ENCODE data around the gene CENPX. TPM values are rescaled to one million over a fixed set of nuclear protein-coding genes. Genes with fewer than 3 reads are reported as not detected.

The CENPX gene
- total and polyA plus RNA-seq, 4 experiments from 2014 or later = 33.4 to 70.8 (median 36.7) TPM

- Mint-ChIP-seq H3K4me3 (peak overlapping the region in 3 of 8 donors; percentile 67 to 80 (median 68)), H3K27me3 (no peaks in the 10 kb centered on the region), H3K36me3 (peaks cover 0 to 6% of the 10 kb centered on the region in 2 donors), H3K27ac (peak overlapping the region in 1 of 7 donors; percentile 73), H3K4me1 (peaks cover 15 to 38% (median 23%) of the 10 kb centered on the region in 4 donors), H3K9me3 (no peaks in the 10 kb centered on the region)
- Histone ChIP-seq H3K4me3 (ENCODE audit: low read length in 2 of 2) (no peak overlapping the region), H3K27me3 (ENCODE audit: insufficient read depth, low read length) (no peaks in the 10 kb centered on the region), H3K27ac (ENCODE audit: low read depth, low read length) (no peak overlapping the region), H3K4me1 (ENCODE audit: insufficient read depth, low read length) (peaks cover 30% of the 10 kb centered on the region), H3K9me3 (ENCODE audit: control insufficient read depth in 1 of 2, low read length in 2 of 2) (no peaks in the 10 kb centered on the region), H3K36me3 (ENCODE audit: insufficient read depth, low read length) (no peaks in the 10 kb centered on the region)
- no peak for DNase-seq
- intact Hi-C loops (cut with micrococcal nuclease) = loop anchor here (5.0 to 10.0 kb wide), 3 partner anchors 72 to 380 kb away; partner anchors contain the start of genes HEXD, NOTUM and OGFOD3
- POLR2A ChIA-PET (ENCODE audit: partially characterized antibody) = interaction anchor here (0.7 kb wide), 1 partner anchor 12 kb away, joined by 3 read pairs; the partner anchor contains the start of genes CENPX and LRRC45
- CTCF ChIA-PET (ENCODE audit: partially characterized antibody) = interaction anchor here (1.1 to 1.4 kb wide), 3 partner anchors 9 to 14 kb away, joined by 3 to 6 read pairs (median 4); partner anchors contain the start of genes CENPX and LRRC45
Measured at GRCh38 chr17:82034371-82035011, 11.8 kb upstream of the CENPX start.

DNA sequence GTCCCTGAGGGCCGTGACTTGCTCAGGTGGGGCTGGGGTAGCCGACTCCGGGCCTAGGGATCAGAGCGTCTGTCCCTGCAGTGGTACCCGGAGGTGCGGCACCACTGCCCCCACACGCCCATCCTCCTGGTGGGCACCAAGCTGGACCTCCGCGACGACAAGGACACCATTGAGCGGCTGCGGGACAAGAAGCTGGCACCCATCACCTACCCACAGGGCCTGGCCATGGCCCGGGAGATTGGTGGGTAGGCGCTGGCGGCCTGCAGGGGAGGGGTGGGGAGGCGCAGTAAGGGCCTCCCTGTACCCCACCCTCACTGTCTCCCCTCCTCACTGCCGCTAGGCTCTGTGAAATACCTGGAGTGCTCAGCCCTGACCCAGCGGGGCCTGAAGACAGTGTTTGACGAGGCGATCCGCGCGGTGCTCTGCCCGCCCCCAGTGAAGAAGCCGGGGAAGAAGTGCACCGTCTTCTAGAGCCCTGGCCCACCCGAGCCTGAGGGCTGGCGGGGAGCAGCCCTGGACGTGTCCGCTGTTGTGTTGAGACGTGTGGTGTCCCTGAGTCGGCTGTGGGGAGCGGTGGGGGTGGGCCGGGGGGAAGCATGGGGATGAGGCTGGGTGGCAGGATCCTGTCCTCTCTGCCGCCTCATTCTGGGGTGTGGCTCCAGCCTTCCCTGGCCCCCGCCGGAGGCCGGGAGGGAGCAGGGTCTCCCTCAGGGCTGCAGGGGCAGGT lies 10.8 kb upstream of the CENPX start:
- ChIA-PET POLR2A (ENCODE audit: partially characterized antibody) (interaction anchor here (0.9 kb wide), 1 partner anchor 11 kb away, joined by 3 read pairs; the partner anchor contains the start of genes CENPX and LRRC45), CTCF (ENCODE audit: partially characterized antibody) (interaction anchor here (1.1 kb wide), 1 partner anchor 73 kb away, joined by 4 read pairs; no protein-coding TSS in a partner anchor)
- Histone ChIP-seq H3K4me3 (ENCODE audit: low read length in 2 of 2) (no peak overlapping the region), H3K27ac (ENCODE audit: low read depth, low read length) (no peak overlapping the region), H3K36me3 (ENCODE audit: insufficient read depth, low read length) (no peaks in the 10 kb centered on the region), H3K9me3 (ENCODE audit: control insufficient read depth in 1 of 2, low read length in 2 of 2) (no peaks in the 10 kb centered on the region), H3K4me1 (ENCODE audit: insufficient read depth, low read length) (peaks cover 30% of the 10 kb centered on the region), H3K27me3 (ENCODE audit: insufficient read depth, low read length) (no peaks in the 10 kb centered on the region)
- Mint-ChIP-seq H3K9me3 (no peaks in the 10 kb centered on the region), H3K27ac (no peak overlapping the region), H3K4me1 (peaks cover 12 to 31% (median 18%) of the 10 kb centered on the region in 4 donors), H3K27me3 (no peaks in the 10 kb centered on the region), H3K4me3 (peak overlapping the region in 2 of 8 donors; percentile 22 to 60), H3K36me3 (peaks cover 0 to 6% of the 10 kb centered on the region in 2 donors)
- DNase-seq = no peak
- intact Hi-C loops (cut with micrococcal nuclease) = loop anchor here (10.0 kb wide), 2 partner anchors 201 to 381 kb away; partner anchors contain the start of genes HEXD and OGFOD3

- peak overlapping the region in 1 of 7 donors; percentile 66 for H3K27ac Mint-ChIP-seq
- intact Hi-C loops (cut with micrococcal nuclease) = loop anchor here (2.0 to 10.0 kb wide), 3 partner anchors 203 to 519 kb away; partner anchors contain the start of genes HEXD and OGFOD3
- ChIA-PET CTCF (ENCODE audit: partially characterized antibody) (interaction anchor here (1.0 to 4.1 kb wide), 3 partner anchors 72 to 133 kb away, joined by 3 to 70 read pairs (median 4); no protein-coding TSS in a partner anchor), POLR2A (ENCODE audit: partially characterized antibody) (interaction anchor here (1.9 to 3.2 kb wide), 5 partner anchors 10 to 169 kb away, joined by 4 to 28 read pairs (median 11); partner anchors contain the start of genes CENPX and DUS1L)
- no peaks in the 10 kb centered on the region for H3K9me3 Mint-ChIP-seq
- H3K4me1 ChIP-seq (ENCODE audit: insufficient read depth, low read length) = peaks cover 25% of the 10 kb centered on the region
- H3K9me3 ChIP-seq (ENCODE audit: control insufficient read depth in 1 of 2, low read length in 2 of 2) = no peaks in the 10 kb centered on the region
- H3K36me3 Mint-ChIP-seq = peaks cover 0 to 5% of the 10 kb centered on the region in 2 donors
- peak overlapping the region in 6 of 8 donors; percentile 6 to 73 (median 29) for H3K4me3 Mint-ChIP-seq
- no peak overlapping the region for H3K27ac ChIP-seq (ENCODE audit: low read depth, low read length)
- no peak overlapping the region for H3K4me3 ChIP-seq (ENCODE audit: low read length in 2 of 2)
- no peaks in the 10 kb centered on the region for H3K36me3 ChIP-seq (ENCODE audit: insufficient read depth, low read length)
- peak in 2 of 5 donors; percentile 24 to 28 for DNase-seq
- no peaks in the 10 kb centered on the region for H3K27me3 Mint-ChIP-seq
- H3K4me1 Mint-ChIP-seq = peaks cover 5 to 25% (median 11%) of the 10 kb centered on the region in 4 donors
- H3K27me3 ChIP-seq (ENCODE audit: insufficient read depth, low read length) = no peaks in the 10 kb centered on the region
Measured at GRCh38 chr17:82031885-82032627, 9.4 kb upstream of the CENPX start.

DNA sequence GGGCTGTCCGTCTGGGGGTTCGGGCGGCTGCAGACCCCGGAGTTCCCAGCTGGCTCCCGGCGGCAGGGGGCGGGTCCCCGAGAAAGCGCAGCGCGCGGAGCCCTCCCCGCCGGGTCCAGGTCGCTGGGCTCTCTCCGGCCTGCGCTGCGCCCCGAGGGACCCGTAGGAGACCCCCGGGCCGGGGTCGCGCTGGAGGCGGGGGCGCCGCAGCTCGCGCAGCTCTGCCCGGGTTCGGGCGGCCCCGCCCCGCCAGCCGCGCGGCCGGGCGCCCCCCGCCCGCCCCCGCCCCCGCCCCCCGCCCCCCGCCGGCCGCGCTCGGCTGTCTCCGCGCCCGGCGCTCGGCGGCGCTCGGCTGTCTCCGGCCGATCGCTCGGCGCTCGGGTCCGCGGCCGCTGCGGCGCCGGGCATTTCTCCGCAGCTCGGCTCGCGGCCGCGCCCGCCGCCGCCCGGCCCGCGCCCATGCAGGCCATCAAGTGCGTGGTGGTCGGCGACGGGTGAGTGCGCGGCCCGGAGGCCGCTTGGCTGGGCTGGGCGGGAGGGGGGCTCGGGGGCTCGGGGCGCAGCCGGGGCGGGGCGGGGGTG lies 8.7 kb upstream of the CENPX start, which contains the start of gene RAC3:
Gene RAC3, plus strand, starts transcription at position 376 of the 582 bp plus-strand sequence. Its CDS starts 84 bp downstream, at position 460.
- Histone ChIP-seq H3K4me3 (ENCODE audit: low read length in 2 of 2) (peak within 1 kb of the TSS in 1 of 2 donors; percentile 46), H3K4me1 (ENCODE audit: insufficient read depth, low read length) (peaks cover 20% of the 10 kb centered on the region), H3K27me3 (ENCODE audit: insufficient read depth, low read length) (no peaks in the 10 kb centered on the region), H3K9me3 (ENCODE audit: control insufficient read depth in 1 of 2, low read length in 2 of 2) (no peaks in the 10 kb centered on the region), H3K27ac (ENCODE audit: low read depth, low read length) (no peak within 1 kb of the TSS), H3K36me3 (ENCODE audit: insufficient read depth, low read length) (no peaks in the 10 kb centered on the region)
- Mint-ChIP-seq H3K4me1 (peaks cover 5 to 19% (median 11%) of the 10 kb centered on the region in 4 donors), H3K27me3 (no peaks in the 10 kb centered on the region), H3K9me3 (no peaks in the 10 kb centered on the region), H3K27ac (peak within 1 kb of the TSS in 6 of 7 donors; percentile 48 to 91 (median 76)), H3K4me3 (peak within 1 kb of the TSS; percentile 79 to 89 (median 86)), H3K36me3 (peaks cover 0 to 5% of the 10 kb centered on the region in 2 donors)
- POLR2A ChIA-PET (ENCODE audit: partially characterized antibody) = interaction anchor here (1.3 to 3.2 kb wide), 10 partner anchors 10 to 182 kb away, joined by 3 to 28 read pairs (median 10); partner anchors contain the start of genes CENPX, DUS1L, FASN and GPS1
- DNase-seq = no peak
- CTCF ChIA-PET (ENCODE audit: partially characterized antibody) = interaction anchor here (2.2 to 4.1 kb wide), 2 partner anchors 123 to 266 kb away, joined by 12 to 70 read pairs; no protein-coding TSS in a partner anchor
- intact Hi-C loops (cut with micrococcal nuclease) = loop anchor here (2.0 to 10.0 kb wide), 3 partner anchors 203 to 519 kb away; partner anchors contain the start of genes HEXD and OGFOD3

DNA sequence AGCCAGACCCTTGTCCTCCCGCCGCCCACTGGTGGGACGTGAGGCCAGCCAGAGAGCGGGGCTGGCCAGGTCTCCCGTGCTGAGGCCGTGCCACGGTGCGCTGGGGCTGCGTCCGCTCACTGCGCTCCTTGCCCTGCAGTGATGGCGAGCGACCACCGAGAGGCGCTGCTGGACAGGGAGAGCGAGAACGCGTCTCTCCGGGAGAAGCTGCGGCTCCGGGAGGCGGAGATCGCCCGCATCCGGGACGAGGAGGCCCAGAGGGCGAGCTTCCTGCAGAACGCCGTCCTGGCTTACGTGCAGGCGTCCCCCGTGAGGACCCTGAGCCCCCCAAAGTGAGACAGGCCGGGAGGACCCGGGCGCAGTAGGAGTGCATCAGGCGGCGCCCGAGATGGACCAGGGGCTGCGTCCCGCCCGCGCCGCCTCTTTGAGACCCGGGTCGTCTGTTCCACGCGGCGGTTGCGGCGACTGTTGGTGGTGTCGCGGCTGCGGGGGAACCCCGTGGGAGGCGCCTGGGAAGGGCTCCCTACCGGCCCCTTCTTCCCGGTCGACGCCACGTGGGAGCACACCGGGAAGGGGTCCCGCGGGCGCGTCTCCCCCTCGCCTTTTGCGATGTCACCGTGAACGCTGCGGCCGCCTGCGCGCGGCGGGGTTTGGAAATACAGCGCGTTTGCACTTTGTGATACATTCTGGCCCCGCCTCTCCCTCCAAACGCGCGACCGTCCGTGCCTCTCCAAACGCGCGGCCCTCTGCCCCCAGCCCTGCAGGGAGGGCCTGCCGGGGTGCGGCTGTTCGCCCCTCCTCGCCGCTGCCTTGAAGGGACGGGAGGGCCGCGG lies 8.0 kb upstream of the CENPX start:
- Mint-ChIP-seq H3K36me3 (peaks cover 0 to 5% of the 10 kb centered on the region in 2 donors), H3K27ac (peak overlapping the region in 6 of 7 donors; percentile 48 to 91 (median 76)), H3K4me3 (peak overlapping the region; percentile 79 to 89 (median 86)), H3K9me3 (no peaks in the 10 kb centered on the region), H3K27me3 (no peaks in the 10 kb centered on the region), H3K4me1 (peaks cover 5 to 14% (median 10%) of the 10 kb centered on the region in 4 donors)
- ChIA-PET POLR2A (ENCODE audit: partially characterized antibody) (interaction anchor here (0.7 to 3.2 kb wide), 20 partner anchors 9 to 488 kb away, joined by 3 to 28 read pairs (median 6); partner anchors contain the start of genes CENPX, DUS1L, FASN and GPS1), CTCF (ENCODE audit: partially characterized antibody) (interaction anchor here (0.6 to 4.1 kb wide), 28 partner anchors 9 to 291 kb away, joined by 3 to 70 read pairs (median 5); partner anchors contain the start of gene CENPX)
- DNase-seq = peak; percentile 78 to 88 (median 85)
- Histone ChIP-seq H3K27me3 (ENCODE audit: insufficient read depth, low read length) (no peaks in the 10 kb centered on the region), H3K27ac (ENCODE audit: low read depth, low read length) (no peak overlapping the region), H3K4me1 (ENCODE audit: insufficient read depth, low read length) (peaks cover 13% of the 10 kb centered on the region), H3K4me3 (ENCODE audit: low read length in 2 of 2) (peak overlapping the region in 1 of 2 donors; percentile 46), H3K9me3 (ENCODE audit: control insufficient read depth in 1 of 2, low read length in 2 of 2) (no peaks in the 10 kb centered on the region), H3K36me3 (ENCODE audit: insufficient read depth, low read length) (no peaks in the 10 kb centered on the region)
- intact Hi-C loops (cut with micrococcal nuclease) = loop anchor here (1.0 to 10.0 kb wide), 4 partner anchors 124 to 520 kb away; partner anchors contain the start of genes HEXD and OGFOD3
